Measurements from ENCODE around the gene NOCT.

DNA sequence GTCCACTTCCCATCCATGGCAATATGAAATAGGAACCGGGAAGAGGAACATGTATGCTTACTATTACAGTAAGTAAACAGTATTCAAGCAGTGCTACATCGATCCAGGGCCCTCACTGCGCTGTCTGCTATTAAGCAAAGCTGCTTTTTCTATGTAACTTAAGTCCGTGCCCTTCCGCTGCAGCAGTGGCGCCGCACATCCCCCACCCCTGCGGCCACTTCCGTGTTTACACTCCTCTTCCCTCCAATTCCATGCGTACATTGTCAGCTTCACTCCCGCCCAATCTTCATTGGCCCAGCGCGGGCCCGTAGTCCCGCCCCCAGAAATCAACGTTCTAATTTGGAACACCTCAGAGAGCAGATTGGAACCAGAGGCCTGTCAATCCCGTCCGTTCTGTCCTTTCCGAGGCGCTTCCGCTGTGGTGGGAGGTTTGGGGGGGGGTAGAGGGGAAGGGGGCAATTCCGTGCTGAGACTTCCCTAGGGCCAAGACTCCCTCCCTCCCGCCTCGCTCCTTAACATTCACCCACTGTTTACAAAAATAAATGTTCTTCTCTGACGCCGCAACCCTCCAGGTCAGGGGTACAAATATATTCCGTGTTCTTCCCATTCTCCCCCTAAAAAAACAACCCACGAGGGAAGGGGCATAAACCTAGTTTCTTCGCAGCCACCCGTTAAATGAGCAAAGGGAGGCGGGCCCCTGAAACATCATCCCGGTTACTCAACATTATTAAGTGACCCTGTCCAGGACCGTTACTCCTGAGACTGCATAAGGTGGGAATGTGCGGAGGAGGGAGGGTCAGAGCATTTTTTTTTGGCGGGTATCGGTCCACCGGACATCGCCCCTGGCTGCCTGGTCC, 67.4 kb downstream of the NOCT start:
- TF ChIP-seq, protein P1, sequence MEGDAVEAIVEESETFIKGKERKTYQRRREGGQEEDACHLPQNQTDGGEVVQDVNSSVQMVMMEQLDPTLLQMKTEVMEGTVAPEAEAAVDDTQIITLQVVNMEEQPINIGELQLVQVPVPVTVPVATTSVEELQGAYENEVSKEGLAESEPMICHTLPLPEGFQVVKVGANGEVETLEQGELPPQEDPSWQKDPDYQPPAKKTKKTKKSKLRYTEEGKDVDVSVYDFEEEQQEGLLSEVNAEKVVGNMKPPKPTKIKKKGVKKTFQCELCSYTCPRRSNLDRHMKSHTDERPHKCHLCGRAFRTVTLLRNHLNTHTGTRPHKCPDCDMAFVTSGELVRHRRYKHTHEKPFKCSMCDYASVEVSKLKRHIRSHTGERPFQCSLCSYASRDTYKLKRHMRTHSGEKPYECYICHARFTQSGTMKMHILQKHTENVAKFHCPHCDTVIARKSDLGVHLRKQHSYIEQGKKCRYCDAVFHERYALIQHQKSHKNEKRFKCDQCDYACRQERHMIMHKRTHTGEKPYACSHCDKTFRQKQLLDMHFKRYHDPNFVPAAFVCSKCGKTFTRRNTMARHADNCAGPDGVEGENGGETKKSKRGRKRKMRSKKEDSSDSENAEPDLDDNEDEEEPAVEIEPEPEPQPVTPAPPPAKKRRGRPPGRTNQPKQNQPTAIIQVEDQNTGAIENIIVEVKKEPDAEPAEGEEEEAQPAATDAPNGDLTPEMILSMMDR (IDR thresholded peaks at IDR 0.05) = no peak
- TF ChIP-seq POLR2AphosphoS5 (IDR thresholded peaks at IDR 0.05) (peak in 2 of 3 donors; percentile 77 to 79), EP300 (IDR thresholded peaks at IDR 0.05) (no peak), POLR2A (IDR thresholded peaks at IDR 0.05) (no peak)

All from suprapubic skin (tissue), 4 donors.